IMR-90 (cell line): Measurements from ENCODE around the gene CCDC7. TPM values are rescaled to one million over a fixed set of nuclear protein-coding genes. Genes with fewer than 3 reads are reported as not detected.
A peak's percentile ranks its signal among the peaks of the same experiment; 100 is the strongest.

Source experiments
- ATAC-seq: fragments of 200-7000 bp; cut with Tn5 transposase; 2 replicates; pipeline ENCODE4 v1.9.1; 2020; ENCODE audit warnings: low read depth, mild to moderate bottlenecking, moderate library complexity
- BruUV-seq: library from RNA; stranded (reverse); fragments of 400-500 nt; replicated peaks from 2 replicates; lab custom pipeline; 2021; lab: Mats Ljungman, UMichigan
- CTCF ChIA-PET: fragments of 300-600 bp; formaldehyde crosslinking; extraction: SDS; loops from one replicate; lab custom pipeline; 2021; ENCODE audit warnings: antibody characterized with exemption; lab: Yijun Ruan, JAX
- POLR2A ChIA-PET: fragments of 300-600 bp; sonication (Branson Sonifier 250); formaldehyde crosslinking; loops from one replicate; lab custom pipeline; 2022; ENCODE audit warnings: antibody characterized with exemption; ENCODE audit not compliant: unreplicated experiment; lab: Charles Lee
- DNase-seq: peaks from one replicate; pipeline ENCODE4 v3.0.0; 2013
- H2AFZ ChIP-seq: replicated peaks from 2 replicates; pipeline ENCODE3; 2013; ENCODE audit warnings: low read length, mild to moderate bottlenecking; ENCODE audit not compliant: poor library complexity
- H2AK5ac ChIP-seq: 2 replicates; pipeline ENCODE4 v1.6.1; 2013; ENCODE audit warnings: low read depth, low read length, inconsistent platforms
- H2AK9ac ChIP-seq: replicated peaks from 2 replicates; pipeline ENCODE3; 2013; ENCODE audit warnings: mild to moderate bottlenecking, low read depth, low read length, moderate library complexity; ENCODE audit not compliant: poor library complexity
- H2BK120ac ChIP-seq: 2 replicates; pipeline ENCODE4 v1.6.1; 2013; ENCODE audit warnings: low read depth, low read length, inconsistent platforms
- H2BK15ac ChIP-seq: 3 replicates; pipeline ENCODE4 v1.6.1; 2013; ENCODE audit warnings: low read depth, low read length, inconsistent platforms
- H2BK20ac ChIP-seq: 2 replicates; pipeline ENCODE4 v1.6.1; 2013; ENCODE audit warnings: low read depth, mild to moderate bottlenecking, inconsistent platforms, low read length, moderate library complexity
- H2BK5ac ChIP-seq: 2 replicates; pipeline ENCODE4 v1.6.1; 2013; ENCODE audit warnings: mild to moderate bottlenecking, low read depth, low read length, inconsistent platforms; ENCODE audit not compliant: poor library complexity, severe bottlenecking
- H3K14ac ChIP-seq: replicated peaks from 2 replicates; pipeline ENCODE4 v1.6.1; 2013; ENCODE audit warnings: low read depth, low read length, inconsistent platforms
- H3K18ac ChIP-seq: 2 replicates; pipeline ENCODE4 v1.6.1; 2013; ENCODE audit warnings: low read depth, low read length, control low read depth
- H3K23ac ChIP-seq: 2 replicates; pipeline ENCODE4 v1.6.1; 2013; ENCODE audit warnings: low read depth, low read length, inconsistent platforms
- H3K27ac ChIP-seq: 2 replicates; pipeline ENCODE4 v1.5.1; 2013; ENCODE audit warnings: mild to moderate bottlenecking, control low read depth, low read length; ENCODE audit not compliant: insufficient read depth
- H3K27me3 ChIP-seq: 2 replicates; pipeline ENCODE4 v1.6.1; 2013; ENCODE audit warnings: low read length; ENCODE audit not compliant: control insufficient read depth, insufficient read depth
- H3K36me3 ChIP-seq: 2 replicates; pipeline ENCODE4 v1.6.1; 2013; ENCODE audit warnings: low read length, mixed read lengths; ENCODE audit not compliant: control insufficient read depth, insufficient read depth
- H3K4ac ChIP-seq: 2 replicates; pipeline ENCODE4 v1.6.1; 2013; ENCODE audit warnings: low read depth, low read length, inconsistent platforms
- H3K4me1 ChIP-seq: 2 replicates; pipeline ENCODE4 v1.6.1; 2013; ENCODE audit warnings: low read length, mixed read lengths; ENCODE audit not compliant: control insufficient read depth, insufficient read depth
- H3K4me2 ChIP-seq: 2 replicates; pipeline ENCODE4 v1.6.1; 2013; ENCODE audit warnings: low read depth, mild to moderate bottlenecking, control low read depth, low read length, moderate library complexity
- H3K4me3 ChIP-seq: 2 replicates; pipeline ENCODE4 v1.5.1; 2013; ENCODE audit warnings: low read depth, mild to moderate bottlenecking, control low read depth, low read length, moderate library complexity; ENCODE audit not compliant: insufficient read depth
- H3K56ac ChIP-seq: 2 replicates; pipeline ENCODE4 v1.6.1; 2013; ENCODE audit warnings: low read length, inconsistent platforms; ENCODE audit not compliant: insufficient read depth; ENCODE audit errors: extremely low read depth
- H3K79me1 ChIP-seq, 2 experiments: 2 replicates each; pipeline ENCODE4 v1.6.1; 2013; ENCODE audit warnings: low read length in 2 of 2, inconsistent platforms in 1 of 2, low read depth in 1 of 2
- H3K9ac ChIP-seq: 2 replicates; pipeline ENCODE4 v1.6.1; 2013; ENCODE audit warnings: low read depth, low read length, control low read depth
- H3K9me1 ChIP-seq: 2 replicates; pipeline ENCODE4 v1.6.1; 2013; ENCODE audit warnings: low read length, inconsistent platforms; ENCODE audit not compliant: insufficient read depth
- H3K9me3 ChIP-seq: 2 replicates; pipeline ENCODE4 v1.6.1; 2013; ENCODE audit warnings: low read length; ENCODE audit not compliant: control insufficient read depth, insufficient read depth
- H4K20me1 ChIP-seq: 2 replicates; pipeline ENCODE4 v1.6.1; 2013; ENCODE audit warnings: low read length, inconsistent platforms; ENCODE audit not compliant: insufficient read depth
- H4K5ac ChIP-seq: 2 replicates; pipeline ENCODE4 v1.6.1; 2013; ENCODE audit warnings: mild to moderate bottlenecking, low read depth, low read length, control low read depth
- H4K8ac ChIP-seq, 2 experiments: 2 replicates each; pipeline ENCODE4 v1.6.1; 2013; ENCODE audit warnings: low read depth in 2 of 2, low read length in 2 of 2, control low read depth in 1 of 2, inconsistent platforms in 1 of 2
- H4K91ac ChIP-seq: 2 replicates; pipeline ENCODE4 v1.6.1; 2013; ENCODE audit warnings: low read depth, low read length, inconsistent platforms; ENCODE audit not compliant: insufficient read depth
- BHLHE40 ChIP-seq: fragments of 150-350 bp; IDR thresholded peaks from 2 replicates; pipeline ENCODE4 v1.6.1; 2016; ENCODE audit warnings: mild to moderate bottlenecking, low read depth, low read length
- CEBPB ChIP-seq: IDR thresholded peaks from 2 replicates; pipeline ENCODE4 v1.6.1; 2012; ENCODE audit warnings: low read depth, low read length, improper control_type of control experiment
- CHD1 ChIP-seq: IDR thresholded peaks from 2 replicates; pipeline ENCODE4 v1.6.1; 2012; ENCODE audit warnings: low read depth, low read length, improper control_type of control experiment
- CTCF ChIP-seq: conservative IDR thresholded peaks from 2 replicates; pipeline ENCODE4 v1.5.1; 2012; ENCODE audit warnings: mild to moderate bottlenecking, low read depth, low read length, improper control_type of control experiment
- FOS ChIP-seq: fragments of 150-350 bp; IDR thresholded peaks from 2 replicates; pipeline ENCODE4 v1.6.1; 2016; ENCODE audit warnings: low read depth, low read length
- MAFK ChIP-seq: IDR thresholded peaks from 2 replicates; pipeline ENCODE4 v1.6.1; 2012; ENCODE audit warnings: low read depth, low read length, improper control_type of control experiment
- MAZ ChIP-seq: IDR thresholded peaks from 2 replicates; pipeline ENCODE4 v1.6.1; 2012; ENCODE audit warnings: low read depth, mild to moderate bottlenecking, low read length, improper control_type of control experiment, moderate library complexity, borderline replicate concordance
- MXI1 ChIP-seq: IDR thresholded peaks from 2 replicates; pipeline ENCODE4 v1.6.1; 2012; ENCODE audit warnings: low read depth, mild to moderate bottlenecking, low read length, moderate library complexity, borderline replicate concordance
- NFE2L2 ChIP-seq: fragments of 150-350 bp; IDR thresholded peaks from 2 replicates; pipeline ENCODE4 v1.6.1; 2016; ENCODE audit warnings: low read depth, mild to moderate bottlenecking, low read length
- POLR2A ChIP-seq: IDR thresholded peaks from 2 replicates; pipeline ENCODE4 v1.6.1; 2012; ENCODE audit warnings: mild to moderate bottlenecking, low read depth, low read length
- RAD21 ChIP-seq: IDR thresholded peaks from 2 replicates; pipeline ENCODE4 v1.6.1; 2012; ENCODE audit warnings: low read length, improper control_type of control experiment
- RCOR1 ChIP-seq: IDR thresholded peaks from 2 replicates; pipeline ENCODE4 v1.6.1; 2012; ENCODE audit warnings: mild to moderate bottlenecking, low read length, improper control_type of control experiment; ENCODE audit not compliant: insufficient replicate concordance
- RFX5 ChIP-seq: IDR thresholded peaks from 2 replicates; pipeline ENCODE4 v1.8.0; 2012; ENCODE audit warnings: low read depth, mild to moderate bottlenecking, low read length, moderate library complexity
- SMC3 ChIP-seq: fragments of 150-350 bp; IDR thresholded peaks from 2 replicates; pipeline ENCODE4 v1.6.1; 2016; ENCODE audit warnings: low read depth, mild to moderate bottlenecking, antibody characterized with exemption, low read length, moderate library complexity
- USF2 ChIP-seq: fragments of 150-350 bp; IDR thresholded peaks from 2 replicates; pipeline ENCODE4 v1.6.1; 2017; ENCODE audit warnings: mild to moderate bottlenecking, antibody characterized with exemption, low read length, low read depth
- WGBS, 2 experiments: methylation state at CpG; one replicate each; pipeline versions ENCODE4 v1.1.5 to v1.1.7; 2013; ENCODE audit warnings: missing lambda C conversion rate in 2 of 2; ENCODE audit not compliant: insufficient read length in 1 of 2; ENCODE audit errors: extremely low coverage in 2 of 2; 5-methylcytosine and 5-hydroxymethylcytosine counted together
- dilution Hi-C: fragments of 300-500 bp; cut with HindIII; formaldehyde crosslinking; loops from one replicate; pipeline ENCODE4 v1.14.3; 2018; ENCODE audit warnings: low sequenced_read_pairs; ENCODE audit not compliant: unreplicated experiment
- in situ Hi-C: fragments of 300-500 bp; cut with MboI; formaldehyde crosslinking; loops from 3 replicates; pipeline ENCODE4 v1.14.3; 2019; ENCODE audit warnings: low sequenced_read_pairs, inconsistent platforms, mixed read lengths
- intact Hi-C: fragments of 100-400 bp; cut with micrococcal nuclease; formaldehyde crosslinking; loops from 2 replicates; pipeline ENCODE4 v1.10.0; 2022
- polyA plus RNA-seq, 3 experiments: library from polyadenylated mRNA; depleted of rRNA; stranded (reverse); fragments of >200 nt; gene quantifications; 2 replicates each; pipeline ENCODE4 v1.2.3, GENCODE V29; 2012; ENCODE audit warnings: low replicate concordance in 1 of 3
- total RNA-seq: library from RNA; depleted of rRNA; stranded (reverse); fragments of >200 nt; gene quantifications from 2 replicates; pipeline ENCODE4 v1.2.3, GENCODE V29; 2012
- TF ChIP-seq, protein P1 (sequence below): fragments of 150-350 bp; IDR thresholded peaks from 2 replicates; pipeline ENCODE4 v1.6.1; 2016; ENCODE audit warnings: low read depth, mild to moderate bottlenecking, low read length, moderate library complexity, borderline replicate concordance

Gene CCDC7
- total and polyA plus RNA-seq, 2 of the 4 experiments (the other 2 are of a cell fraction), result 0.74 to 4.3 TPM

GRCh38 chr10:32437334-32437733 is 8.6 kb upstream of the CCDC7 start:
- no peak overlapping the region for H3K4me2 ChIP-seq
- no peaks in the 10 kb centered on the region for H3K4me1 ChIP-seq
- no peak overlapping the region for H3K4me3 ChIP-seq
- DNase-seq (peak; percentile 22), ATAC-seq (no peak; the same call in 1 of the 2 replicates)
- 75% methylated on average over 1 of the region's 2 CpGs; no CpG with 5 or more reads in 1 of the 2 experiments for WGBS, 2 experiments
- no peak overlapping the region for H4K5ac ChIP-seq
- in situ Hi-C loops (no loop called here), intact Hi-C loops (no loop called here), dilution Hi-C loops (no loop called here)
- TF ChIP-seq USF2 (no peak), MAFK (no peak), CHD1 (no peak), SMC3 (no peak), MAZ (no peak), BHLHE40 (no peak), NFE2L2 (no peak), MXI1 (no peak), RCOR1 (no peak), CEBPB (no peak), POLR2A (no peak), CTCF (no peak), RFX5 (no peak), RAD21 (no peak), FOS (no peak)
- TF ChIP-seq, protein P1, sequence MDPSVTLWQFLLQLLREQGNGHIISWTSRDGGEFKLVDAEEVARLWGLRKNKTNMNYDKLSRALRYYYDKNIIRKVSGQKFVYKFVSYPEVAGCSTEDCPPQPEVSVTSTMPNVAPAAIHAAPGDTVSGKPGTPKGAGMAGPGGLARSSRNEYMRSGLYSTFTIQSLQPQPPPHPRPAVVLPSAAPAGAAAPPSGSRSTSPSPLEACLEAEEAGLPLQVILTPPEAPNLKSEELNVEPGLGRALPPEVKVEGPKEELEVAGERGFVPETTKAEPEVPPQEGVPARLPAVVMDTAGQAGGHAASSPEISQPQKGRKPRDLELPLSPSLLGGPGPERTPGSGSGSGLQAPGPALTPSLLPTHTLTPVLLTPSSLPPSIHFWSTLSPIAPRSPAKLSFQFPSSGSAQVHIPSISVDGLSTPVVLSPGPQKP, result no peak
- peaks cover 3% of the 10 kb centered on the region for H3K9me3 ChIP-seq
- no peak overlapping the region for H3K4ac ChIP-seq
- H3K23ac ChIP-seq, result no peak overlapping the region
- H4K8ac ChIP-seq, result no peak overlapping the region
- H4K20me1 ChIP-seq, result no peaks in the 10 kb centered on the region
- H2BK15ac ChIP-seq, result no peak overlapping the region
- no peak overlapping the region for H2BK120ac ChIP-seq
- ChIA-PET CTCF (interaction anchor here (1.2 kb wide), 1 partner anchor 59 kb away, joined by 3 read pairs; no protein-coding TSS in a partner anchor), POLR2A (no interaction called here)
- no peak overlapping the region for H3K9ac ChIP-seq
- H3K27me3 ChIP-seq, result peaks cover 15% of the 10 kb centered on the region
- no peak overlapping the region for H2AK9ac ChIP-seq
- H3K9me1 ChIP-seq, result no peaks in the 10 kb centered on the region
- no peak overlapping the region for H2AFZ ChIP-seq
- no peak overlapping the region for H3K14ac ChIP-seq
- no peak overlapping the region for H4K91ac ChIP-seq
- no peaks in the 10 kb centered on the region for H3K79me1 ChIP-seq
- H2BK5ac ChIP-seq, result no peak overlapping the region
- H2AK5ac ChIP-seq, result no peak overlapping the region
- no peak overlapping the region for H2BK20ac ChIP-seq
- no peak overlapping the region for H3K27ac ChIP-seq
- BruUV-seq, result no TSS peak
- no peak overlapping the region for H3K18ac ChIP-seq
- H3K56ac ChIP-seq, result no peak overlapping the region
- no peaks in the 10 kb centered on the region for H3K36me3 ChIP-seq
